ENCODE measurements around the gene GRIA2.

The GRIA2 gene

GRCh38 chr4:157405070-157405469 is 184.5 kb downstream of the GRIA2 start:
- DNase-seq: no peak

Measured in activated effector memory CD4-positive, alpha-beta T cell treated with anti-CD3 and anti-CD28 coated beads, Interleukin-2, amount 50 U/mL, for 16 hours (primary cell).